Measurements from ENCODE around the gene GLIS1.

GLIS1 gene

GRCh38 chr1:53476579-53476978 lies 262.4 kb downstream of the GLIS1 start:
- no peak for FAIRE-seq

GRCh38 chr1:53475664-53476063 lies 263.3 kb downstream of the GLIS1 start:
- no peak for FAIRE-seq

- FAIRE-seq = no peak
Observed at GRCh38 chr1:53473463-53473862, 265.5 kb downstream of the GLIS1 start.

- FAIRE-seq = no peak
Observed at GRCh38 chr1:53471000-53471399, 268.0 kb downstream of the GLIS1 start.

GRCh38 chr1:53470584-53470983 lies 268.4 kb downstream of the GLIS1 start:
- no peak for FAIRE-seq

GRCh38 chr1:53470155-53470554 lies 268.8 kb downstream of the GLIS1 start:
- no peak for FAIRE-seq

GRCh38 chr1:53469373-53469772 lies 269.6 kb downstream of the GLIS1 start:
- FAIRE-seq = no peak

- no peak for FAIRE-seq
Observed at GRCh38 chr1:53468374-53468773, 270.6 kb downstream of the GLIS1 start.

- no peak for FAIRE-seq
Observed at GRCh38 chr1:53467391-53467790, 271.6 kb downstream of the GLIS1 start.

GRCh38 chr1:53465023-53465957 lies 273.7 kb downstream of the GLIS1 start:
- FAIRE-seq = no peak

- no peak for FAIRE-seq
Observed at GRCh38 chr1:53463961-53464899, 274.7 kb downstream of the GLIS1 start.

GRCh38 chr1:53462769-53463501 lies 276.0 kb downstream of the GLIS1 start:
- no peak for FAIRE-seq

- no peak for FAIRE-seq
Observed at GRCh38 chr1:53462193-53462592, 276.8 kb downstream of the GLIS1 start.

- FAIRE-seq = no peak
Observed at GRCh38 chr1:53461323-53462044, 277.5 kb downstream of the GLIS1 start.

- FAIRE-seq = no peak
Observed at GRCh38 chr1:53460666-53461322, 278.2 kb downstream of the GLIS1 start.

- no peak for FAIRE-seq
Observed at GRCh38 chr1:53460211-53460634, 278.7 kb downstream of the GLIS1 start.

GRCh38 chr1:53459321-53460175 lies 279.4 kb downstream of the GLIS1 start, which contains the start of gene DMRTB1:
Gene DMRTB1, plus strand, starts transcription at chr1:53459399. Its CDS starts 55 bp downstream, at chr1:53459454.
- no peak for FAIRE-seq

- FAIRE-seq = no peak
Observed at GRCh38 chr1:53458634-53459033, 280.3 kb downstream of the GLIS1 start.
